Measurements from ENCODE around the gene TESMIN. TPM values are rescaled to one million over a fixed set of nuclear protein-coding genes. Genes with fewer than 3 reads are reported as not detected.
A peak's percentile ranks its signal among the peaks of the same experiment; 100 is the strongest.

Gene TESMIN
- total RNA-seq, 1 donor from 2014 or later, result 0.56 TPM

DNA sequence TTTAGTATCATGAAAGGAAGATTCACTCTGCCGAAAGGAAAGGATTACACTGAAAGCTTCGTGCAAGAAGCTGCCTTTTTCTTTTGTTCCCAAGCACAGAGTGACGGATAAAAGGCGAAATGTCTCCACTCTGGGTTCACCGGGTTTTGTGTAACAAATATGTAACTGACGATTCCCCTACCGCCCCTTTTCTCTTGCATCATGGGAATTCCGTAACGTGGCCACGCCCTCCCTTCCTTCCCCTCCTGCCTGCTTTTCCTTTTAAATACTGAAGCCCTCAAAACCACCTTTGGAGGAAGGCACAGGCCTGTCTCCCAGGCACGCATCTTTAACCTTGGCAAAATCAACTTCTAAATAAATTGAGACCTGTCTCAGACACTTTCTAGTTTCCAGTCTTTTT lies 16.4 kb upstream of the TESMIN start:
- Mint-ChIP-seq H3K4me1 (ENCODE audit: unreplicated experiment) (peaks cover 15% of the 10 kb centered on the region), H3K4me3 (ENCODE audit: unreplicated experiment) (no peak overlapping the region), H3K36me3 (ENCODE audit: unreplicated experiment) (peaks cover 56% of the 10 kb centered on the region), H3K9me3 (ENCODE audit: unreplicated experiment) (no peaks in the 10 kb centered on the region), H3K27me3 (ENCODE audit: unreplicated experiment) (no peaks in the 10 kb centered on the region), H3K27ac (ENCODE audit: unreplicated experiment) (no peak overlapping the region)
- DNase-seq (ENCODE audit: extremely low spot score, unreplicated experiment), result no peak
- TF ChIP-seq, protein P1, sequence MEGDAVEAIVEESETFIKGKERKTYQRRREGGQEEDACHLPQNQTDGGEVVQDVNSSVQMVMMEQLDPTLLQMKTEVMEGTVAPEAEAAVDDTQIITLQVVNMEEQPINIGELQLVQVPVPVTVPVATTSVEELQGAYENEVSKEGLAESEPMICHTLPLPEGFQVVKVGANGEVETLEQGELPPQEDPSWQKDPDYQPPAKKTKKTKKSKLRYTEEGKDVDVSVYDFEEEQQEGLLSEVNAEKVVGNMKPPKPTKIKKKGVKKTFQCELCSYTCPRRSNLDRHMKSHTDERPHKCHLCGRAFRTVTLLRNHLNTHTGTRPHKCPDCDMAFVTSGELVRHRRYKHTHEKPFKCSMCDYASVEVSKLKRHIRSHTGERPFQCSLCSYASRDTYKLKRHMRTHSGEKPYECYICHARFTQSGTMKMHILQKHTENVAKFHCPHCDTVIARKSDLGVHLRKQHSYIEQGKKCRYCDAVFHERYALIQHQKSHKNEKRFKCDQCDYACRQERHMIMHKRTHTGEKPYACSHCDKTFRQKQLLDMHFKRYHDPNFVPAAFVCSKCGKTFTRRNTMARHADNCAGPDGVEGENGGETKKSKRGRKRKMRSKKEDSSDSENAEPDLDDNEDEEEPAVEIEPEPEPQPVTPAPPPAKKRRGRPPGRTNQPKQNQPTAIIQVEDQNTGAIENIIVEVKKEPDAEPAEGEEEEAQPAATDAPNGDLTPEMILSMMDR (IDR thresholded peaks at IDR 0.05), result no peak

DNA sequence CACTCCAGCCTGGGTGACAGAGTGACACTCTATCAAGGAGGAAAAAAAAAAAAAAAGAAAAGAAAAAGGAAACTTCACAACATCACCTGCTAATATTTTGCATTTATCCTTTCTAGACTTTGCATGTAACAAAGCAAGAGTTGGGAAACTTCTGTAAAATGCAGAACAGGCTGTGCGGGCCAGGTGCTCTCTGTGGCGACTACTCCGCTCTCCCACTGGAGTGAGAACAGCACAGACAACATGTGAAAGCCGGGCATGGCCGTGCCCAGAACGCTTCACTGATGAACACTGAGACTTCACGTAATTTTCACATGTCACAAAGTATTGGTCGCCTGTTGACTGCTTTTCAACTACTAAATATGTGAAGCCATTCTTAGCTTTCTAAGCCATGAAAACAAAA lies 15.5 kb upstream of the TESMIN start:
- Mint-ChIP-seq H3K27ac (ENCODE audit: unreplicated experiment) (no peak overlapping the region), H3K9me3 (ENCODE audit: unreplicated experiment) (no peaks in the 10 kb centered on the region), H3K36me3 (ENCODE audit: unreplicated experiment) (peaks cover 59% of the 10 kb centered on the region), H3K27me3 (ENCODE audit: unreplicated experiment) (no peaks in the 10 kb centered on the region), H3K4me1 (ENCODE audit: unreplicated experiment) (peaks cover 15% of the 10 kb centered on the region), H3K4me3 (ENCODE audit: unreplicated experiment) (no peak overlapping the region)
- no peak for DNase-seq (ENCODE audit: extremely low spot score, unreplicated experiment)
- TF ChIP-seq, protein P1 (IDR thresholded peaks at IDR 0.05), result no peak

DNA sequence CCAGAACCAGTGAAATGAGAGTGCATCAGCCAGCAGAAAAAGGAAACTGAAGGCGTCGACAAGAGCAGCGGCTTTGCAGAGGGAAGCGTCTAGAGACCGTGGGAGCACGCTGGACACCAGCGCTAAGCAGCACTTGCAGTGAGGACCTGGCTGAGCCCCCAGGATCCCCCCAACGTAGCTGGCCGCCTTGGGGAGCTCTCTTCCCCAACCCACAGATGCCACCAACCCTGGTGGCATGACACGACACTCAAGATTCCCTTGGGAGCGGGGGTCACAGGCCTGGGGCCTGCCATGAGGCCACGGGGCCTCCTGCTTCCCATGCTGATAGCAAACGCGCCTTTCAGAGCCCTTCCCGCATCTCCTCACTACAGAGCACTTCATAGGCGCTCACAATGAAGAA lies 13.4 kb upstream of the TESMIN start:
- Mint-ChIP-seq H3K4me3 (ENCODE audit: unreplicated experiment) (no peak overlapping the region), H3K4me1 (ENCODE audit: unreplicated experiment) (peaks cover 15% of the 10 kb centered on the region), H3K27me3 (ENCODE audit: unreplicated experiment) (no peaks in the 10 kb centered on the region), H3K36me3 (ENCODE audit: unreplicated experiment) (peaks cover 52% of the 10 kb centered on the region), H3K27ac (ENCODE audit: unreplicated experiment) (no peak overlapping the region), H3K9me3 (ENCODE audit: unreplicated experiment) (no peaks in the 10 kb centered on the region)
- TF ChIP-seq, protein P1 (IDR thresholded peaks at IDR 0.05), result no peak
- DNase-seq (ENCODE audit: extremely low spot score, unreplicated experiment), result no peak

DNA sequence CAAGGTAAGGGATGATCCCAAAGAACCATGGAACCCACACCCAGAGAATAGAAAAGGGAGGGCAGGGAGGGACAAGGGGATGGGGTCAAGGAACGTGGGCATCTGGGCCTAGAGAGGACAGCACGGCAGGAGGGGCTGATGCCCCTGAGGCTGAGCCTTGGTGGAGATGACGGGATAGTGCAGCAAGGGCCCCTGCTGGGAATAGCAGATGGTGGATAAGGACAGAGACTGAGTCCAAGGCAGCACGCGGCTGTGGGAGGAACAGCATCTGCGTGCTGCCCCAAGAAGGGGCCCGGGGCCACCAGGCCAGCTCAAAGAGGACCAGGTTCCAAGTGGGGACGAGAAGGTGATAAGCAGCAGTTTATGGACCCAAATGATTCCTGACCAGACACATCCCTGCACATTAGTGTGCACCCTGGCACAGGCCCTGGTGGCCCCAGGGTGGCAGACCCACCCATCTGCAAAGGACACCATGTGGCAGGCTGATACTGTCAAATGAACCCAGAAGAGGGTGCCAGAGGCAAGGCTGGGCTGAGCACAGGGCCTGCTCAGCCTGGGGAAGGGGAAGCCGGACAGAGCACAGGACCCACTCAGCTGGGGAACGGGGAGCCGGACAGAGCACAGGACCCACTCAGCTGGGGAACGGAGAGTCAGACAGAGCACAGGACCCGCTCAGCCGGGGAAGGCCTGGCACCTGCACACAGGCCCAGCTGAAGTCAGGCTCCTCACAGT lies 12.8 kb upstream of the TESMIN start:
- H3K27me3 Mint-ChIP-seq (ENCODE audit: unreplicated experiment), result no peaks in the 10 kb centered on the region
- peaks cover 54% of the 10 kb centered on the region for H3K36me3 Mint-ChIP-seq (ENCODE audit: unreplicated experiment)
- no peak overlapping the region for H3K27ac Mint-ChIP-seq (ENCODE audit: unreplicated experiment)
- H3K4me1 Mint-ChIP-seq (ENCODE audit: unreplicated experiment), result peaks cover 15% of the 10 kb centered on the region
- no peak overlapping the region for H3K4me3 Mint-ChIP-seq (ENCODE audit: unreplicated experiment)
- no peak for DNase-seq (ENCODE audit: extremely low spot score, unreplicated experiment)
- TF ChIP-seq, protein P1 (IDR thresholded peaks at IDR 0.05), result peak; percentile 31
- H3K9me3 Mint-ChIP-seq (ENCODE audit: unreplicated experiment), result no peaks in the 10 kb centered on the region

DNA sequence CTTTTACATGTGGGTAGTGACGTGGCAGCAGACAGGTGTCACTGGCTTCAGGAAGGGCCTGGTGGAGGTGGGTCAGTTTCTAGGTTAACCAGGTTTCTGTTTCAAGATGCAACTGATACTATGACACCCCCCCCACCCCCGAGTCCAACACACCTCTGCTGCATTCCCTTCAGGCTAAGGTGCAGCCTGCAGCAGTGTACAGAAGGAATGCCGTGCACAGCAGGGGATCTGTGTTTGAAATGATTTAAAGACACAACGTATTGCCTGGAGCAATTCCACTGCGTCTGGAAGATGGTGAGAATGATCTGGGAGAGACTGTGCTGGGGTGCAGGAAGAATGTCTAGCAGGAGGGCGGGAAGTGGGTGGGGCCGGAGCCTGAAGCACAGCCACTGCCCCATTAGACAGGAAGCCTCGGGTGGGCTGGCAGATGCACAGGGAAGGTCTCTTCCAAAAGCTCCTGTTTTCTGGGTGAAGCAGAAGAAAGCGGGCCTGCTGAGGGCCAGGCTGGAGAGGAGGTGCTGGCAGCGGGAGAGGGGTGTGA lies 11.9 kb upstream of the TESMIN start:
- peaks cover 15% of the 10 kb centered on the region for H3K4me1 Mint-ChIP-seq (ENCODE audit: unreplicated experiment)
- DNase-seq (ENCODE audit: extremely low spot score, unreplicated experiment), result no peak
- H3K9me3 Mint-ChIP-seq (ENCODE audit: unreplicated experiment), result no peaks in the 10 kb centered on the region
- no peaks in the 10 kb centered on the region for H3K27me3 Mint-ChIP-seq (ENCODE audit: unreplicated experiment)
- TF ChIP-seq, protein P1 (IDR thresholded peaks at IDR 0.05), result no peak
- peaks cover 45% of the 10 kb centered on the region for H3K36me3 Mint-ChIP-seq (ENCODE audit: unreplicated experiment)
- H3K4me3 Mint-ChIP-seq (ENCODE audit: unreplicated experiment), result no peak overlapping the region
- no peak overlapping the region for H3K27ac Mint-ChIP-seq (ENCODE audit: unreplicated experiment)
